HG03159 (cell line): ENCODE data around the gene NYNRIN.

Source experiments
- ATAC-seq: cut with Tn5 transposase; IDR thresholded peaks from one replicate; pipeline ENCODE4 v1.9.1; 2021; ENCODE audit warnings: mild to moderate bottlenecking, moderate library complexity; ENCODE audit not compliant: unreplicated experiment

The NYNRIN gene

GRCh38 chr14:24390701-24391468 lies 7.9 kb upstream of the NYNRIN start:
- no peak for ATAC-seq

DNA sequence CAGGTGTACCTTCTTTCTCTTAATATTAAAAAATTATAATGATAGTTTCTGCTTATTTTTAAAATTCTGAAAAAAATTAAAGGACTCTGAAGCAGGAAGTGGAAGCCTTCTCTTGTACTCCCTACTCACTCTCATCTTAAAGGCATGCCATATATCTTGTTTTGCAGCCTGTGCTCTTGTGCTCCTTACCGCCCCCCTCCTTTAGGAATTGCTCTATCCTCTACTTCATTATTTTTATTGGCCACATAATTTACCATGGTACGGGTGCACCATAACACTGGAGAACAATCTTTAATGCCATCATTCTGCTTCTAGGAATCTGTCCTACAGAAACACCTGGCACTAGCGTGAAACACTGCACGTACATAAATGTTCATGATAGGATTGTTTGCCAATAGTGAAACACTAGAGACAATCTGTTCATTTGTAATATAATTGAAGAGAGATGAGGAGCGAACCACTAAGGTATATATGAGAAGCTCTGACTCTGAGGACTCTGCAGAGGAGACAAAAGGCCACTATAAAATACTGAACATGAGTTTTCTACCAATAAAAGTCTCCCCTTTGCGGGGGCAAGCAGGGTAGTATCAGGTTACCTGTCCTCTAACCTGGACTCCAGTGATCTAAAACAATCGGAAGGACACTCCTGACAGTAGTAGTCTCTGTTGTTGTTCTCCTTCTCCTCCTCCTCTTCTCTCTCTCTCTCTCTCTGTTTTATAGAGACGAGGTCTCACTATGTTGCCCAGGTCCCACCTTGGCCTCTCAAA lies 6.3 kb upstream of the NYNRIN start:
- no peak for ATAC-seq

GRCh38 chr14:24394275-24394674 lies 4.5 kb upstream of the NYNRIN start:
- ATAC-seq: no peak

DNA sequence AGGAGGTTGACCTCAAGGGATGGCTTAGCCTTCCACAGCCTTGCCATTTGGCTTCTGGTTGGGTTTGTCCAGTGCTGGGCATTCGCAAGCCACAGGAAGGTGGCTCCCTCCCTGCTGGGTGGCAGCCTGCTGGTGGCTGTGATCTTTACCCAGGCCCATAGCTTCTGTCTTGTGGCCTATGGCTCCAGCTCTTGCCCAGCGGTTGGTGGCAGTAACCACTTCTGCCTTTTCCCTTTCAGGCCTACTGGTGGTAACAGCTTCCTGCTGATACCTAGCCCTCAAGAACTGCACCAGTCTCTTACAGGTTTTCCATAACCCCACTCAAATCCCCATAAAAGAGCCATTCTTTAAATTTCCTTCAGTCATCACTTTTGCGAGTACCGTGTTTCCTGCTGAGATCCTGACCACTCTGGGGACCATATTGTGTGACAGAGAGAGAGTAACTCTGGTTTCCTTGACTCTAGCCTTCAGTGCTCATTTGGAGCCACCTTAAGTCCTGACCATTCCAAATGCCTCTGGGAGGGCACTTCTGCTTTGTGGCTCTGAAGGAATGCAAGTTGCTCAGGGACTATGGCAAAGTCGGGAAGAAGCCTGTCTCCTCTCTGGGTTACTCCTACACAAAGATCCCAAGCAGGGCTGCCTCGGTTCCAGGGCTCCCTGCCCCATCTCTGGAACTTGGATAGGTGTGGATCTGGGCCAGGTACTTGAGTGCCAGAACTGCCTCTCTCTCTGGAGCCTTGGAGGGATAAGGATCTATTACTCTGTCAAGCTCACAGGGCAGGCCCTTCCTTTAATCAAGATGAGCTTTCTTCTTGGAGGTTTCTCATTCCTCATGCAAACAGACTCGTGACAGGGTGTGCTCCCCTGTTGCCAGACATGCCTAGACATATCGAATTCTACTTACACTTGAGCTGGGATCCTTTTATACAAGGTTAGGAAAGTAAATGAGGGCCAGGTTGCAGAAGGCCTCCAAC lies 2.9 kb upstream of the NYNRIN start:
- no peak for ATAC-seq

DNA sequence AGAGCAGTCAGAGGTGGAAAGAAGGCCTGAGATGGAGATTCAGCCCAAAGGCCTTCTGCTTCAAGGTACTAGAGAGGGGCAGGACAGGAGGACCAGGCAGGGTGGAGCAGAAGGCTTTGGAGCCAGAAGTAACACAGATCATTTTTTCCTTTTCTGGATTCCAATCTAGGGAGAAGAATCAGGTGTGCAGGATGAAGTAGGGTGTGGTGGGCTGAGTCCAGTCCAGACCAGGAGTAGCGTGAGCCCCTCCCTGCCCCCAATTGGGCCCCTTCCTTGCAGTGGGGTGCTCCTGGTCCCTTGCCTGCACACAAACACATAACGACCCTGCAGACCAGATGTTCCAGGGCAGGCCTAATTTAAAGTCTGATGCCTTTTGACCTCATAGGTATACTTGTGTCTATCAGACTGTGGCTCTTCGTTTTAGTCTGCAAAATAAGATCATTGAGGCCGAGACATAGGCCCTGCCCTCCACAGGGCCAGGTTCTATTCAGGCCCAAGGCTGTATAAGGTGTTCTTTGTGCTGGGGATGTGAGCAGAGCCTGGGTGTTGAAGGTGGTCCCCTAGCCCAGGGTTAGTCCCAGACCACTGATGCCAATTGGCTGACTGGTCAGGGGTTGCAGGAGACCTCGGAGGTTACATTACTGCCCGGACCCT lies 1.0 kb upstream of the NYNRIN start:
- no peak for ATAC-seq

DNA sequence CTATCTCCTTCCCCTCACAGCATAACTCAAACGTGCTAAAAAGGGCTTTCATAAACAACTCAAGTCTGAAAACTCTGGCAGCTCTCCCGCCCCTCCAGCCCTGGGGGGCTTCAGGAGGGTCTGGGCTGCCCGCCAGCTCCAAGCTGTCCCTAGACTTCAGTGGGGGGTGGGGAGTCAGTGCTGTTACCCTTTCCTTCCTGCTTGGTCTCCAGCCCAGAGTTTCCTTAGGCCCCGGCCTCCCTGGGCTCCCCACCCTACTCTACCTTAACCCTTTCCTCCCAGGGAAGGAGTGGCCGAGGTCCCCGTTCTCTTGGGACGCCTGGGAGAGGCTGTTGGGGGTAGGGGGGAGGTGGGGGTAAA lies 530 bp upstream of the NYNRIN start:
- no peak for ATAC-seq

- no peak for ATAC-seq
Measured at GRCh38 chr14:24399447-24399822, 632 bp downstream of the NYNRIN start.

GRCh38 chr14:24399999-24400718 lies 1.4 kb downstream of the NYNRIN start:
- ATAC-seq: no peak

DNA sequence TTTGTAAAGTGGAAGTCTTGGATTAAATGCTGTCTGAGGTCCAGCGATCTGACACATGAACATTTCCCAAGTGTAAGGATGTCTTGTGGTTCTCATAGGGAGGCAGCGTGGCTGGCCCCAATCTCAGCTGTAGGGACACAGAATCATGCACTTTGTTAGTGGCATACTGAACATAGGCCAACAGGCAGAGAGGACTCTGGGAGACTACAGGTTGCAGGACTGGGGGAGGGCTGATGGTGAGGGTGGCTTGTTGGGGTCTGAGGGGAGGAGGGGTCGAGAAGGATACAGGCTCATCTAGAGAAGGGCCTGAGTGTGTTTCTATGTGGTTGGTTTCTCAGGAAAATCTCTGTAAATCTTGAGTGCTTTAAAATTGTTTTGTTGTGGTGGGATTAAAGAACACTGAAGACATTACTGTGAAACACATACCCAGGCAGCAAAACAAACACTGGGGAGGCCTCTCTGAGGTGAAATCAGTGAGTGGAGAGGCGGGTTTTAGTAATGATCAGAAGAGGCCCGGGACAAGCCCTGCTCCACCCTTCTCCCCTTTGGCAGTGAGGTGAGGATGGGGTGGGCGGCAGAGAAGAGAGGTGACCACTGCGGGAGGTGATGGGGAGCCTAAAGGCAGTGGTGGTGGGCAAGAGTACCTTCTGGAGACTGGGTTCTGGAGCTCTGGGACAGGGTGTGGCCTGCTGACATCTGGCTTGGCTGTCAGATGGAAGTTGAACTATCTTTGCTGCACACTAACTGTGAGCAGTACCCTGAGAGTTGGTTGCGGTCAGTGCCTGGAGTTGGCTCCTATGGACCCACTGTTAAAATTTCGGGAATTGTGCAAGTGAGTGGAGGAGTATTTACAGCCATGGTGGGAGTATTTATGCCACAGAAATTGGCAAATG lies 3.3 kb downstream of the NYNRIN start:
- no peak for ATAC-seq

GRCh38 chr14:24403294-24403998 lies 4.6 kb downstream of the NYNRIN start:
- ATAC-seq: no peak

- no peak for ATAC-seq
Measured at GRCh38 chr14:24404814-24405213, 6.0 kb downstream of the NYNRIN start.

- ATAC-seq: no peak
Measured at GRCh38 chr14:24406416-24406815, 7.6 kb downstream of the NYNRIN start.

- no peak for ATAC-seq
Measured at GRCh38 chr14:24407608-24408325, 9.0 kb downstream of the NYNRIN start.

DNA sequence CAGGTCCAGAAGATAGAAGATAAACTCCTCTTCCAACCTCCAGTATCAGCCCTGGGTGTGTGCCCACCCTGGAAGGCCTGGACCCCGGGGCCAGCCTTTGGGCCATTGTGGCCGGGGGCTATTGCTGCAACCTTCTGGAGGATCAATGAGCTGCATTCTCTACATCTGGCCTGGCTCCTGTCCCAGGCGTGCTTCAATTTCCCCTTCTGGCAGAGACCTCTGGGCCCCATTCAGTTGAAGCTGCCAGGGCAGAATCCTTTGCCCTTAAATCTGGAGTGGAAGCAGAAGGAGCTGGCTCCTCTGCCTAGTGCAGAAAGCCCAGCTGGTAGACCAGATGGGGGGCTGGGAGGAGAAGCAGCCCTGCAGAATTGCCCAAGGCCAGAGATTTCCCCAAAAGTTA lies 10.0 kb downstream of the NYNRIN start:
- no peak for ATAC-seq

DNA sequence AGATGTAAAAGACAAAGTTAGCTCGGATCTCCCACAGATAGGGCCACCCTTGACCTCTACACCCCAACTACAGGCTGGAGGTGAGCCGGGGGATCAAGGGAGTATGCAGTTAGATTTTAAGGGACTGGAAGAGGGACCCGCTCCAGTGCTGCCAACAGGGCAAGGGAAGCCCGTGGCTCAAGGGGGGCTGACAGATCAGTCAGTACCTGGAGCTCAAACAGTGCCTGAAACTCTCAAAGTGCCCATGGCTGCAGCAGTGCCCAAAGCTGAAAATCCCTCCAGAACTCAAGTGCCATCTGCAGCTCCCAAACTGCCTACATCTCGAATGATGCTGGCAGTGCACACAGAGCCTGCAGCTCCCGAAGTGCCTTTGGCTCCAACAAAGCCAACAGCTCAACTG lies 10.4 kb downstream of the NYNRIN start:
- ATAC-seq: no peak

DNA sequence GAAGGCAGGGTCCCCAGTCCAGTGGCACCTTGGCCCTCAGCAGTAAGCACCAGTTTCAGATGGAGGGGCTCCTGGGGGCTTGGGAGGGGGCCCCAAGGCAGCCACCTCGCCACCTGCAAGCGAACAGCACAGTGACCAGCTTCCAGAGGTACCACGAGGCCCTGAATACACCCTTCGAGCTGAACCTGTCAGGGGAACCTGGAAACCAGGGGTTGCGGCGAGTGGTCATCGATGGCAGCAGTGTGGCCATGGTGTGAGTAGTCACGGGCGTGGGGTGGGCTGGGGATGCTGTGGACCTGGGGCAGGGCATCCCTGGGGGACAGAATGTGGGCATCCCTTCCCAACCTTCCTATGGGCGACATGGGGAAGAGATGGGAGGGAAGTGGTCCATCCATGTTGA lies 11.2 kb downstream of the NYNRIN start:
- ATAC-seq: no peak

DNA sequence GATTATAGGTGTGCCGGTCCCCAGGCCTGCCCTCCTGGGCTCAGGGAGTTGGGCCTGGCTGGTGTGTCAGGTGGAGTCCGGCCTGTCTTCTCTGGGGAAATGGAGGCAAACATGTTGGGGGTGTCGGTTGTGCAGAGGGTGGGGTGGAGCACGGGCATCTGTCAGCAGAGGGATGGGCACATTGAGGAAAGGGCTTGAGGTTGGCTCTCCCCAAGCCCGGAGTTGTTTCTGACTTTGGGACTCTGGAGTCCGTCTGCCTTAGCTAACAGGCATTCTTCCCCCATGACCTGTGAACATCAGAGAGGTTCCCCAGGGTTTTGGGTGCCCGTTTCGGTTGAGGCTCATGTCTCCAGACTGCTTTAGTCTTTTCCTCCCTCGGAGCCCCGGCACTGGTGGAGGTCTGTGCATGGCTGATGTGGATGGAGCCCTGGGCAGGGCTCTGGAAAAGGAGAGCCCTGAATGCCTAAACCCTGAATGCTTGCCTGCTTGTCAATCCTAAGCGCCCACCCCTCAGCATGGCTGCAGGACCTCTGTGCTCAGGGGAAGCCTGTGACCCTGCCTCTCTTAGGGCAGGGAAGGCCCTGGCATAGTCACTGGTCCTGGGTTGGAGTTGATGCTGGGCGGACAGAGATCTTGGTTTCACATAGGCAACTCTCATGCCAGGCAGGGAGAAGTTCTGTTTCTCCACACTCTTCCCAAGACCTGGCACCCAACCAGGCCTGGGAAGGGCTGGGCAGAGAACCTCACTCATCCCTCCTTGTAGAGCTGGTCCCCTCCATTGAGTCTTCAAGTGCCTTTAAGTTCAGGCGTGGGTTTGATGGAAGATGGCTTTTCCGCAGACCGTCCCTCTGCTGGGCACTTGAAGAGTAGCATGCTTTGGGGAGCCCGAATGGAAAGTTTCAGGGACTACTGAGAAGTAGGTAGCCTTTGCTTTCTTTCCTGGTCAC lies 12.9 kb downstream of the NYNRIN start:
- peak; percentile 58 for ATAC-seq
